ENCODE data around the gene STAT5B.

DNA sequence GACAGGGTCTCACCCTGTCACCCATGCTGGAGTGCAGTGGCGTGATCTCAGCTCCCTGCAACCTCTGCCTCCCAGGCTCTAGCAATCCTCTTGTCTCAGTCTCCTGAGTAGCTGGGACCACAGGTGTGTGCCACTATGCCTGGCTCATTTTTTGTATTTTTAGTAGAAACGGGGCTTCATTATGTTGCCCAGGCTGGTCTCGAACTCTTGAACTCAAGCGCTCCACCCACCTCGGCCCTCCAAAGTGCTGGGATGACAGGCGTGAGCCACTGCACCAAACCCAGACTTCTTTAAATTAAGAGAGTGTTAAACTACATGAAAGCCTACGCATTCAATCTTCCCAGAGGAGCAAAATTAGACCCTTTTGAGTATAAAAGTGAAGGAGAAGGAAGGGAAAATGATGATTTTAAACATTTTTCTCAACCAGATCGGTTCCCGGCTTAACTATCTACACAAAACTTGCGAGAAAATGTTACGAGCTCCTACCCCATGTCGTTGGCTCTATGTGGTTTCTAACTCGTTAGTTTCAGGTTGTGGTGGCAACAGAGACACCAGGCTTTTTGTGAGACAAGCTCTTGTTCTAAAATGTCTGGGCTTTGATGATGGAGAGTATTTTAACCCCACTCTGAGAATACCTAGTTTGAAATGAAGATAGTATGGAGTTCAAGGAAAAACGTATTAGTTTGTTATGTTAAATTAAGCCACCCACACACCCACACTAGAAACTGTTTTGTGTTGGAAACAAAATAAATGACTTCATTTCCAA, 26.3 kb downstream of the STAT5B start:
- TF ChIP-seq CTCF (IDR thresholded peaks at IDR 0.05; ENCODE audit: insufficient read depth, low read length, poor library complexity, severe bottlenecking) (no peak), EZH2phosphoT487 (conservative IDR thresholded peaks at IDR 0.05; ENCODE audit: low read length) (no peak)
